Mammary epithelial cell (primary cell): ENCODE data around the gene DIPK1A.

Experiments
- CTCF ChIP-seq, 2 donors: IDR thresholded peaks in 1 of 2; conservative IDR thresholded peaks in 1 of 2; 2 replicates each; pipeline ENCODE4 v1.5.1; 2011 to 2012; ENCODE audit warnings: inconsistent platforms in 2 of 2, low read length in 2 of 2, mild to moderate bottlenecking in 2 of 2, control low read depth in 1 of 2, low read depth in 1 of 2; ENCODE audit not compliant: insufficient read depth in 1 of 2; ENCODE audit errors: extremely low read depth in 1 of 2
- EZH2 ChIP-seq: IDR thresholded peaks from 2 replicates; pipeline ENCODE4 v1.6.1; 2012; ENCODE audit warnings: low read length, inconsistent platforms, borderline replicate concordance

- TF ChIP-seq CTCF (conservative IDR thresholded peaks at IDR 0.05 in 1 of 2, IDR thresholded peaks at IDR 0.05 in 1 of 2; ENCODE audit: extremely low read depth in 1 of 2, insufficient read depth in 1 of 2, low read depth in 1 of 2, low read length in 2 of 2) (no peak), EZH2 (no peak)
These were observed 30.8 kb upstream of the DIPK1A start for GRCh38 chr1:92992054-92992453.
